HG03457 (cell line): ENCODE data around the gene LARP6.

ENCODE experiments used
- ATAC-seq: cut with Tn5 transposase; IDR thresholded peaks from one replicate; pipeline ENCODE4 v1.9.1; 2021; ENCODE audit warnings: moderate number of reproducible peaks; ENCODE audit not compliant: unreplicated experiment

LARP6 gene

GRCh38 chr15:70796516-70797310 lies 57.2 kb downstream of the LARP6 start:
- no peak for ATAC-seq

GRCh38 chr15:70795311-70795665 lies 58.7 kb downstream of the LARP6 start:
- no peak for ATAC-seq

- no peak for ATAC-seq
Measured at GRCh38 chr15:70794596-70795310, 59.2 kb downstream of the LARP6 start.

- ATAC-seq, result no peak
Measured at GRCh38 chr15:70793694-70794093, 60.3 kb downstream of the LARP6 start.

- no peak for ATAC-seq
Measured at GRCh38 chr15:70792171-70792573, 61.8 kb downstream of the LARP6 start.

- no peak for ATAC-seq
Measured at GRCh38 chr15:70791259-70791658, 62.7 kb downstream of the LARP6 start.

- no peak for ATAC-seq
Measured at GRCh38 chr15:70789213-70789612, 64.7 kb downstream of the LARP6 start.

GRCh38 chr15:70788114-70789049 lies 65.6 kb downstream of the LARP6 start:
- ATAC-seq, result no peak

- no peak for ATAC-seq
Measured at GRCh38 chr15:70786996-70787395, 67.0 kb downstream of the LARP6 start.

- no peak for ATAC-seq
Measured at GRCh38 chr15:70783610-70784022, 70.3 kb downstream of the LARP6 start.

- no peak for ATAC-seq
Measured at GRCh38 chr15:70783041-70783440, 70.9 kb downstream of the LARP6 start.

- ATAC-seq, result no peak
Measured at GRCh38 chr15:70781236-70781635, 72.7 kb downstream of the LARP6 start.
